Dedifferentiated amniotic fluid mesenchymal stem cell (primary cell): Measurements from ENCODE around the gene FAM83G.
"Not testable (repeated sequence)": the region's sequence is repeated elsewhere in the genome, so short reads cannot be mapped to it uniquely, and the experiment has no call there.

Experiments
- DNase-seq: peaks from one replicate; pipeline ENCODE4 v3.0.0-alpha.2; 2016; ENCODE audit errors: extremely low spot score

Gene FAM83G

GRCh38 chr17:19022747-19023146 lies 18.2 kb upstream of the FAM83G start:
- DNase-seq, result no peak

- DNase-seq, result no peak
These were observed 17.6 kb upstream of the FAM83G start for GRCh38 chr17:19022128-19022527.

- no peak for DNase-seq
These were observed 17.1 kb upstream of the FAM83G start for GRCh38 chr17:19021622-19022083.

- DNase-seq, result not testable (repeated sequence)
These were observed 16.6 kb upstream of the FAM83G start for GRCh38 chr17:19021011-19021621.

GRCh38 chr17:19020016-19020415 lies 15.5 kb upstream of the FAM83G start:
- DNase-seq, result no peak

- DNase-seq, result no peak
These were observed 14.7 kb upstream of the FAM83G start for GRCh38 chr17:19019041-19019941.

GRCh38 chr17:19018600-19018950 lies 14.0 kb upstream of the FAM83G start:
- no peak for DNase-seq

- DNase-seq, result no peak
These were observed 13.4 kb upstream of the FAM83G start for GRCh38 chr17:19017804-19018599.

- no peak for DNase-seq
These were observed 12.8 kb upstream of the FAM83G start for GRCh38 chr17:19017401-19017800.

- DNase-seq, result no peak
These were observed 12.3 kb upstream of the FAM83G start for GRCh38 chr17:19016881-19017280.

- no peak for DNase-seq
These were observed 11.7 kb upstream of the FAM83G start for GRCh38 chr17:19016297-19016696.

GRCh38 chr17:19015428-19015827 lies 10.9 kb upstream of the FAM83G start:
- no peak for DNase-seq

GRCh38 chr17:19014628-19015215 lies 10.2 kb upstream of the FAM83G start:
- no peak for DNase-seq

- no peak for DNase-seq
These were observed 9.5 kb upstream of the FAM83G start for GRCh38 chr17:19013806-19014627.

GRCh38 chr17:19013226-19013625 lies 8.7 kb upstream of the FAM83G start:
- DNase-seq, result no peak

- DNase-seq, result no peak
These were observed 7.9 kb upstream of the FAM83G start for GRCh38 chr17:19012171-19013080.

GRCh38 chr17:19011581-19011980 lies 7.0 kb upstream of the FAM83G start:
- DNase-seq, result no peak

GRCh38 chr17:19010729-19011505 lies 6.4 kb upstream of the FAM83G start:
- DNase-seq, result no peak

- DNase-seq, result no peak
These were observed 5.4 kb upstream of the FAM83G start for GRCh38 chr17:19009970-19010369.
